Fibroblast of skin of right quadriceps (primary cell): ENCODE measurements around the gene TFR2.
A peak's percentile ranks its signal among the peaks of the same experiment; 100 is the strongest.

Experiments used
- DNase-seq: peaks from one replicate; pipeline ENCODE4 v3.0.0-alpha.2; 2013

Gene TFR2

GRCh38 chr7:100641463-100641859 lies at the start of gene TFR2:
TSS of gene TFR2 (minus strand) at chr7:100641552. CDS start at chr7:100641509, 43 bp downstream.
- no peak for DNase-seq

GRCh38 chr7:100689230-100690135 lies 48.1 kb upstream of the TFR2 start:
- DNase-seq = no peak

DNA sequence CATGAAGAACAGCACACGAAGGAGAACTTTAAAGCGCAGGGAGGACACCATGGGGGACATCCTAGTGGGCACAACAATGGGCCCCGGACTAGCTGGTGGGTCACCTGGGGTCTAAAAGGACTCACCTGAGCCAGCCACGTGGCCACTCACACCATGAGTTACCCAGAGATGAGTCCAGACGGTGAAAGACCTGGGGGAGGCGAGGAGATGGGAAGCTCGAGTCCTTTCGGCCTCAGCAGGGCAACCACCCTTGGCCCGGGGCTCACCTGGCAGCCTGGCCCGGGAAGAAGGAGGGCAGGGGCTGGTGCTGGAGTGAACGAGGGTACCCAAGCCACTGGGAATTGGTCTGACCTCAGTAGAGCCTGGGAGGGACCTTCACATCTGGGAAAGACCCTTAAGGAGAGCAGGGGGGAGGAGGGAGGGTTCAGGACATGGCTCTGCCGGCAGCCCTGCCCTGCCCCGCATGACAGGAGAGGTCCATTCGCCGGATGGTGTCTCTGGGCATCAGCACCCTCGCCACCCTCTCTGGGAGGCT lies 47.0 kb upstream of the TFR2 start:
- DNase-seq = no peak

GRCh38 chr7:100687751-100688300 lies 46.5 kb upstream of the TFR2 start:
- no peak for DNase-seq

DNA sequence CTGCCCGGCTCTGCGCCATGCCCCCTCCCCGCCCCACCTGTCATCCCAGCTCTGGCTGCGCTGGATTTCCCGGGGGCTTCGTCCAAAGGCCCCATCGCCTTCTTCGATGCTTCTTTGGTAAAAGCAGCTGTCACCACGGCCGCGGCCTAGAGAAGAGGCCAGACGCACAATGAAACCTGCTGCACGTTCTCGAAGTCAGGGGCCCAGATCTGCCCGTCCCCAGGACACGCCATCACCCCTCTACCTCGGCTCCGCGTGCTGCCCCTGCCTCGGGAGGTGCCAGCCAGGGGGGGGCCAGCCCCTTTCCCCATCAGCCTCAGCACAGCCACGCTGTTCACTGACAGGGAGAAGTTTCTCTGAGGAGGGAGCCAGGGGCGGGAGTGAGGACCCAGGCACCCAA lies 45.9 kb upstream of the TFR2 start:
- no peak for DNase-seq

GRCh38 chr7:100686822-100687211 lies 45.5 kb upstream of the TFR2 start:
- no peak for DNase-seq

DNA sequence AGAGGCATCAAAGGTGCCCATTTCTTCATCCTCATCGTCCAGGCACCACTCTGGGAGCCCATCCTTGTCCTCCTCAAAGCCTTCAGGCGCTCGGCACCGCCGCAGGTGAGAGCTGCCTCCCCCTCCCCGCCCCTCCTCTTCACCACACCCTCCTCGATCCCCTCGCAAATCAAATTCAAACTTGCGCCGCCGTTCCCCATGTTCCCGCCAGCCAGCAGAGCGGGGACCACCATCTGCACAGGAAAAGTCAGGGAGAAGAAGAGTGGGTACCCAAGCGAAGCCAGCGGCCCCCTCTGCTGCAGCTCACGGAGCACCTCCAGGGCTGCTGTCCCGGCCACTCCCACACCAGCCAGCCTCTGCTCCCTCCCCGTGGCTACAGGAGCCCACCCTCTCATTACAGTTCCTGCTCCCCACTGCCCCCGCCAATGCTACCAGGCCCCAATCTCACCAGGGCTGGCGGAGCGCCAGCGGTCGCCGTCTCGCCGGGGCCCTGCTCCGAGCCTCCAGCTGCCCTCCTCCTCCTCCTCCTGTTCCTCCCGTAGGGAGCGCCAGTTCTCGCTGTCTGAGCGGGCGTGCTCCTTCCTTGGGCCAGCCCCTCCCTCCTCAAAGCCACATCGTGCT lies 45.0 kb upstream of the TFR2 start:
- DNase-seq = no peak

GRCh38 chr7:100685631-100686145 lies 44.3 kb upstream of the TFR2 start:
- DNase-seq = no peak

GRCh38 chr7:100685049-100685605 lies 43.8 kb upstream of the TFR2 start:
- DNase-seq = no peak

DNA sequence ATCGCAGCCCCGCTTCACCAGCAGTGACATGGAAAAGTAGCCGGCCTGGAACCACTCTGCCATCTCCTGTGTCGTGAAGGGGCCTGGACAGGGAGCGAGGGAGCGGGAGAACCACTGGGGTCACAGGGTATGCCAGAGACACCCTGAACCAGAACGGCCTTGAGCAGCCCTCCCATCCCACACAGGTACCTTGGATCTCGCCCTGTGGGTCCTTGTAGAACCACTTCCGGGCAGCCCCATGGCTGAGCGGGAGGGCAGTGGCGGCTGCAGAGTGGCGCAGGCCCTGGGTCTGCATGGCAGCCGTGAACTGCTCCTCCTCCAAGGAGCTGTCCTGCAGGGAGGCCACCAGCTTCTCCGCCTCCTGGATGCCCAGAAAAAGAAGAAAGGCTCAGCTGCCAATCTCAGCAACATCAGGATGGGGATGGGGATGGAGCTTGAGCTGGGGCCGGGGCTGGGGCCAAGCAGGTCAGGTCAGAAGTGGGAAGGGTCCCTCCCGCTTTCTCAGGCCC lies 43.2 kb upstream of the TFR2 start:
- DNase-seq = no peak

DNA sequence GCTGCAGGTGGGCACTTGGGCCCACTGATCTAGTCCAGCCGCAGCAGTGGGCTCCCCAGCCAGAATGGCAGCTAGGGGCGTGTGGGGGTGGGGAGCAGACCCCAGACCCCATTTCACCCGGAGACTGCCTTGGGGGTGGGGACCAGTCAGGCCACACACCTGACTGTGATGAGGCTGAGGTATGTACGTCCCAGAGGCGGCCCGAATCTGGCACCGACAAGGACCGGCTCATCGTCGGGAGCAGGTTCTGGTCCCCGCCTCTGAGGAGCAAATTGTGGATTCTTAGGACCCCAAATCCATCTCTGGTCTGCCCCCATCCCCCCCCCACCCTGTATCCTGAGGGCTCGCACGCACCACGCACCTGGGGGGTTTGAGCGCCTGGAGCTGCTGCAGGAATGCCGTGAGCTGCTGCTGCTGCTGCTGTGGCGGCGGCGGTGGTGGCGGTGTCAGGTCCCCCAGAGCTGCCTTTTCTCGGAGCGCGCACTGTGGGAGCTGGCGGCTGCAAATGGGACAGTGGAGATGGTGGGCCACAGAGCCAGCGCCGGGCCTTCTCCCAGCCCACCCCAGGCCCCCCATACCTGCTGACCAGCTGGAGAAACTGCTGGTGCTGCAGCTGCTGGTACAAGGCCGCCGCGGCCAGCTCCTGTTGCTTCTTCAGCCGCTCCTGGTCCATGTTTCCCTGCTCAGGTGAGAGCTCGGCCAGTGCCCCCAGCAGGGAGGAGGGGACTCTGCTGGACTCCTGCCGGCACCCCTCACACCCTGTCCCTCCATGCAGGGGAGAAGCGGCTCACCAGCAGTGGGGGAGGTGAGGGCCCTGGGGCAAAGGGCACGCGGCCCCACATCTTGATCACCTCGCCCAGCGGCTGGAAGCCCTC lies 42.5 kb upstream of the TFR2 start:
- DNase-seq = no peak

DNA sequence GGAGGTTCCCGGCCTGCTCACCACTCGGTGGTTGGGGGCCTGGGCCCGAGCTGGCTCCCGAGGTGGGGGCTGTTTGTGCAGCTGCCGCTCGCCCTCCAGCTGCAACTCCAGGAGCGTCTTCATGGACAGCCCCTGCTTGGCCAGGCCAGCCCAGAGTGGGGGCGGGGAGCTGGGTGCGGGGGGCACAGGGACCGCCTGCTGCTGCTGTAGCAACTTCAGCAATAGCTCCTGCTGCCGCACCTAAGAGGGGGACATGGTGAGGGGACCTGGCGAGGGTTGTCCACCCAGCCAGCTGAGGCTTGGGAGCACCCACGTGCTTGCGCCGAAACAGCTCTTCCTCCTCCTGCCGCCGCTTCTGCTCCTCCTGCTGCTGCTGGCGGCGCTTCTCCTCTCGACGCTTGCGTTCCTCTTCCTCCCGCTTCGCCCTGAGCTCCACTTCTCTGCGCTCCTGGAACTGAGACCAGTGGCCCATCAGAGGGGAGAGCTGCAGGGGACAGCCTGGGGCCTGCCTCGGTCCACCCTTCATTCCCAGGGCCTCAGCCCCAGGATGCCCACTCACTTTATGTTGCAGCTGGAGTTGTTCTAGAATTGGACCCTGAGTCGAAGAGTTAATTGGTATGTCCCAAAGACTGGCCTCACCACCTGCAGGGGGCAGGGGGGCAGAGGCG lies 41.8 kb upstream of the TFR2 start:
- no peak for DNase-seq

DNA sequence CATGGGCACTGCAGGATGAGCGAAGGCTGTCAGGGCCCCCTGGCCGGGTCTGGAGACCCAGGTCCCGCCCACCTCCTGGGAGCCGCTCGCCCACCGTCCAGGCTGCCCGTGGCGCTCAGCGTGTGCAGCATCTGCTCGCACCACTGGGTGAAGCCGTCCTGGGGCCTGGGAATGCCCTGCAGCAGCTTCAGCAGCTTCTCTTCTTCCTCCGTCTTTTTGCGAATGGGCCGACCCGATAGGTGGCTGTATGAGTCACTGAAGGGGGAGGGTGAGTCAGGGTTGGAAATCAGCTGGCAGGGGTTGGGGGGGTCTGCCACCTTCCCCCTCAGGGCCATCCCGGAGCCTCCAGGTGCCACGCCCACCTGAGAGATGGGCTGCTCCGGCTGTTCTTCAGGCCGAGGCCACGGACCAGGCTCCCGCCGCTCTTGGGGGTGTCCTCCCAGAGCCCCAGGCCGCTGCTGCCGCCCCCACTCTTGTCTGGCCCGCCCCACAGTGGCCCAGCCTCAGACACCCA lies 40.9 kb upstream of the TFR2 start:
- DNase-seq = peak; percentile 40

GRCh38 chr7:100681491-100682227 lies 40.3 kb upstream of the TFR2 start:
- DNase-seq = no peak

DNA sequence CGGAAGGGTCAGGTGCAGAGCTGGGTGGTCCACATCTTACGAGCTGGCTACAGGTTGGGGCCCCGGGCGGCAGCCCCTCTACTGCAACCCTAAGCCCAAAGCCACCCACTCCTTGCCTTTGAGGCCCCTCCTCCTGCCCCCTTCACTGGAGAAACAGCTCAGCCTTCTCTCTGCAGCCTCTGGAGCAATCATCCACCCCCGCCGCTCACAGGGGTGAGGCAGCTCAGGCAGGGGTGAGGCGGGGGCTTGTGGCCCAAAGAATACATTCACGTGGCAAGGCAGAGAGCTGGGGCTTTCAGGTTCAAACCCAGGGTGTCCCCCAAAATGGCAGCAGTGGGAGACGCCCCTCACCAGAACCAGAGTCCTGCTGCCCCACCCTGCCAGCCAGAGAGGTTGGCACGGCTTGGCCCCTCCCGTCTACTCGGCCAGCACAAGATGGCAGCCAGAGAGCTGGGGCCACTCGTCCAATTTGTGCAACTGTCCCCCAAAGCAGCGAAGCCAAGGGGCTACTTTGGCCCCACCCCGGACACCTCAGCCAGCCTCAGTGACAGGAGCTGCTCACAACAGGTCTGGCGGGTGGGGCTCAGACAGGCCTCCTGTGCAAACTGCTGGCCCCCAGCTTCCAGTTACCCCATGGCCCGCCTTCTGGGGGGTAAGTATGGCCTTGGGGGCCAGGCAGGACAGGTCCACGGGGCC lies 39.4 kb upstream of the TFR2 start:
- no peak for DNase-seq

GRCh38 chr7:100679927-100680575 lies 38.7 kb upstream of the TFR2 start:
- no peak for DNase-seq

- no peak for DNase-seq
These were observed 38.0 kb upstream of the TFR2 start for GRCh38 chr7:100679129-100679926.

DNA sequence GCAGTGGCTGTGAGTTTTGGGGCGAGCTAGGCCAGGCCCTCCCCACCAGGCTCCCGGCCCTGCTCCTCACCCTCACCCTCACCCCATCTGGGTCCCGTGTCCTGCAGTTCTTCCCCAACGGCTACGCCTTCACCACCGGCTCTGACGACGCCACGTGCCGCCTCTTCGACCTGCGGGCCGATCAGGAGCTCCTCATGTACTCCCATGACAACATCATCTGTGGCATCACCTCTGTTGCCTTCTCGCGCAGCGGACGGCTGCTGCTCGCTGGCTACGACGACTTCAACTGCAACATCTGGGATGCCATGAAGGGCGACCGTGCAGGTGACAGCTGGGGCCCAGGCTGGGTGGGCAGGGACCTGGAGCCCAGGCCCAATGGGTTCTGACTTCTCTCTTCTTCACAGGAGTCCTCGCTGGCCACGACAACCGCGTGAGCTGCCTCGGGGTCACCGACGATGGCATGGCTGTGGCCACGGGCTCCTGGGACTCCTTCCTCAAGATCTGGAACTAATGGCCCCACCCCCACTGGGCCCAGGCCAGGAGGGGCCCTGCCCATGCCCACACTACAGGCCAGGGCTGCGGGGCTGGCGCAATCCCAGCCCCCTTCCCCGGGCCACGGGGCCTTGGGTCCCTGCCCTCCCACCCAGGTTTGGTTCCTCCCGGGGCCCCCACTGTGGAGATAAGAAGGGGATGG lies 37.1 kb upstream of the TFR2 start:
- no peak for DNase-seq
